C1 segment of cervical spinal cord (tissue), 14 donors: Measurements from ENCODE around the gene ZNF202.
"Not testable (repeated sequence)": the region's sequence is repeated elsewhere in the genome, so short reads cannot be mapped to it uniquely, and the experiment has no call there.

Experiments
- DNase-seq, 14 donors: peaks; one replicate each; lab custom pipeline; 2025; lab: John Stamatoyannopoulos, UW

ZNF202 gene

GRCh38 chr11:123742031-123742723, 717 bp upstream of the ZNF202 start:
- DNase-seq = peak in 1 of 14 donors; percentile 47

GRCh38 chr11:123740787-123741158, 687 bp downstream of the ZNF202 start:
- DNase-seq = no peak

GRCh38 chr11:123738374-123738773, 3.1 kb downstream of the ZNF202 start:
- no peak for DNase-seq

GRCh38 chr11:123736769-123737168, 4.7 kb downstream of the ZNF202 start:
- no peak for DNase-seq

GRCh38 chr11:123729602-123730001, 11.9 kb downstream of the ZNF202 start:
- no peak for DNase-seq

GRCh38 chr11:123725995-123726655, 15.3 kb downstream of the ZNF202 start:
- no peak for DNase-seq

- DNase-seq = no peak
Measured at GRCh38 chr11:123719452-123719851, 22.0 kb downstream of the ZNF202 start.

- no peak for DNase-seq
Measured at GRCh38 chr11:123718469-123718868, 23.0 kb downstream of the ZNF202 start.

- no peak for DNase-seq
Measured at GRCh38 chr11:123718063-123718462, 23.4 kb downstream of the ZNF202 start.

- not testable (repeated sequence) for DNase-seq
Measured at GRCh38 chr11:123712627-123713026, 28.8 kb downstream of the ZNF202 start.

- DNase-seq = peak in 4 of 14 donors; percentile 0 to 62 (median 3)
Measured at GRCh38 chr11:123707606-123708205, 33.8 kb downstream of the ZNF202 start.

GRCh38 chr11:123707206-123707605, 34.3 kb downstream of the ZNF202 start:
- peak in 1 of 14 donors; percentile 33 for DNase-seq

GRCh38 chr11:123704341-123704740, 37.1 kb downstream of the ZNF202 start:
- DNase-seq = no peak

- DNase-seq = no peak
Measured at GRCh38 chr11:123702696-123703095, 38.8 kb downstream of the ZNF202 start.

GRCh38 chr11:123702139-123702538, 39.3 kb downstream of the ZNF202 start:
- no peak for DNase-seq

- no peak for DNase-seq
Measured at GRCh38 chr11:123700772-123701171, 40.7 kb downstream of the ZNF202 start.

- DNase-seq = no peak
Measured at GRCh38 chr11:123698546-123699127, 42.8 kb downstream of the ZNF202 start.

GRCh38 chr11:123696183-123696582, 45.3 kb downstream of the ZNF202 start:
- DNase-seq = no peak

GRCh38 chr11:123695231-123695630, 46.2 kb downstream of the ZNF202 start:
- DNase-seq = no peak

GRCh38 chr11:123694551-123694950, 46.9 kb downstream of the ZNF202 start:
- DNase-seq = no peak

GRCh38 chr11:123692961-123693360, 48.5 kb downstream of the ZNF202 start:
- no peak for DNase-seq

GRCh38 chr11:123690485-123690884, 51.0 kb downstream of the ZNF202 start:
- DNase-seq = no peak

GRCh38 chr11:123684601-123685000, 56.9 kb downstream of the ZNF202 start:
- DNase-seq = no peak
